K562 (cell line): ENCODE measurements around the gene BRD3. TPM values are rescaled to one million over a fixed set of nuclear protein-coding genes. Genes with fewer than 3 reads are reported as not detected.

Experiments
- ATAC-seq: fragments of 200-7000 bp; cut with Tn5 transposase; 3 replicates; pipeline ENCODE4 v1.9.1; 2020; ENCODE audit warnings: moderate library complexity
- BruUV-seq: library from RNA; stranded (reverse); fragments of 400-500 nt; replicated peaks from 2 replicates; lab custom pipeline; 2021; lab: Mats Ljungman, UMichigan
- CTCF ChIA-PET: fragments of 300-600 bp; formaldehyde crosslinking; extraction: SDS; loops from one replicate; lab custom pipeline; 2021; ENCODE audit warnings: low intra/inter-chr PET ratio; lab: Yijun Ruan, JAX
- POLR2A ChIA-PET: fragments of 300-600, 350-650 bp; sonication (Branson Sonifier 250); formaldehyde crosslinking; extraction: SDS; loops from one replicate; lab custom pipeline; 2021; ENCODE audit warnings: antibody characterized with exemption, inconsistent platforms; lab: Yijun Ruan, JAX
- DNase-seq, 4 experiments: peaks; one replicate each; pipeline versions ENCODE4 v3.0.0 to v3.0.0-alpha.2; 2011 to 2018; ENCODE audit warnings: low spot score in 3 of 4, mixed read lengths in 3 of 4; ENCODE audit errors: extremely low read depth in 1 of 4
- FAIRE-seq: peaks from 2 replicates; lab custom pipeline; 2011; peaks lifted over from hg19 to GRCh38; lab: Jason Lieb, UNC
- H2AFZ ChIP-seq: 2 replicates; pipeline ENCODE4 v1.6.0; 2011; ENCODE audit warnings: low read depth, low read length, control low read depth, inconsistent platforms
- H3K27ac ChIP-seq: fragments of 200-600 bp; 3 replicates; pipeline ENCODE4 v1.8.0; 2011; ENCODE audit warnings: low read depth, mild to moderate bottlenecking, control low read depth, inconsistent platforms, low read length, moderate library complexity, mixed read lengths; ENCODE audit errors: extremely low read depth
- H3K27me3 ChIP-seq, 2 experiments: fragments of 300-600 bp in 1 of 2; 2 replicates in 1 of 2; 3 replicates in 1 of 2; pipeline versions ENCODE4 v1.6.0 to v1.8.0; 2011; ENCODE audit warnings: inconsistent platforms in 2 of 2, low read length in 2 of 2, mild to moderate bottlenecking in 1 of 2, mixed read lengths in 1 of 2, moderate library complexity in 1 of 2; ENCODE audit not compliant: control insufficient read depth in 2 of 2, insufficient read depth in 2 of 2
- H3K36me3 ChIP-seq: fragments of 300-600 bp; 3 replicates; pipeline ENCODE4 v1.8.0; 2011; ENCODE audit warnings: mild to moderate bottlenecking, low read length, inconsistent platforms; ENCODE audit not compliant: control insufficient read depth, insufficient read depth
- H3K4me1 ChIP-seq, 2 experiments: fragments of 200-600 bp in 1 of 2; replicated peaks in 1 of 2; 2 replicates in 1 of 2; 3 replicates in 1 of 2; pipeline versions ENCODE4 v1.5.1 to v1.8.0; 2011; ENCODE audit warnings: inconsistent platforms in 2 of 2, low read length in 2 of 2, mild to moderate bottlenecking in 1 of 2, mixed read lengths in 1 of 2, moderate library complexity in 1 of 2; ENCODE audit not compliant: control insufficient read depth in 2 of 2, insufficient read depth in 2 of 2
- H3K4me2 ChIP-seq: 2 replicates; pipeline ENCODE4 v1.6.1; 2011; ENCODE audit warnings: low read length, control low read depth, inconsistent platforms, mixed read lengths; ENCODE audit not compliant: insufficient read depth
- H3K4me3 ChIP-seq: fragments of 200-600 bp; sonication (generic), shearing (Covaris generic); 2 replicates; pipeline ENCODE4 v1.5.1; 2016; ENCODE audit warnings: control low read depth, inconsistent platforms
- H3K79me2 ChIP-seq: fragments of 200-600 bp; 3 replicates; pipeline ENCODE4 v1.8.0; 2011; ENCODE audit warnings: low read length, inconsistent platforms; ENCODE audit not compliant: control insufficient read depth, insufficient read depth
- H3K9ac ChIP-seq, 2 experiments: 2 replicates each; pipeline versions ENCODE4 v1.6.0 to v1.6.1; 2011; ENCODE audit warnings: low read depth in 2 of 2, low read length in 2 of 2, control low read depth in 1 of 2, inconsistent platforms in 1 of 2, mild to moderate bottlenecking in 1 of 2, mixed read lengths in 1 of 2; ENCODE audit not compliant: insufficient read depth in 1 of 2
- H3K9me1 ChIP-seq: one replicate; pipeline ENCODE4 v1.6.0; 2011; ENCODE audit warnings: inconsistent platforms, mild to moderate bottlenecking, low read length, moderate library complexity; ENCODE audit not compliant: control insufficient read depth, insufficient read depth
- H3K9me3 ChIP-seq: replicated peaks from 2 replicates; pipeline ENCODE4 v1.5.1; 2011; ENCODE audit warnings: low read depth, low read length, inconsistent platforms; ENCODE audit not compliant: control insufficient read depth, insufficient read depth
- H4K20me1 ChIP-seq: replicated peaks from 2 replicates; pipeline ENCODE4 v1.6.1; 2011; ENCODE audit warnings: low read length, inconsistent platforms, mixed read lengths; ENCODE audit not compliant: control insufficient read depth, insufficient read depth
- ATF1 ChIP-seq, 2 experiments: fragments of 450-650 bp in 1 of 2; IDR thresholded peaks; 2 replicates each; pipeline ENCODE4 v1.6.1; 2016; ENCODE audit warnings: missing compliant biosample characterization in 1 of 2, missing genetic modification characterization in 1 of 2
- CBFB ChIP-seq: sonication (generic); formaldehyde crosslinking; IDR thresholded peaks from 2 replicates; pipeline ENCODE4 v1.4.0; 2020; ENCODE audit warnings: mild to moderate bottlenecking, missing genetic modification reagents
- KLF13 ChIP-seq: fragments of 450-650 bp; IDR thresholded peaks from 2 replicates; pipeline ENCODE4 v1.6.1; 2016; ENCODE audit warnings: missing genetic modification characterization, low read depth, mild to moderate bottlenecking, missing compliant biosample characterization, moderate library complexity, borderline replicate concordance
- NR1H2 ChIP-seq: sonication (generic); formaldehyde crosslinking; IDR thresholded peaks from 2 replicates; pipeline ENCODE4 v1.4.0; 2020; ENCODE audit warnings: mild to moderate bottlenecking, missing genetic modification reagents
- PATZ1 ChIP-seq: fragments of 250-450 bp; sonication (Bioruptor Pico); IDR thresholded peaks from 2 replicates; pipeline ENCODE4 v1.5.0; 2020; ENCODE audit warnings: mild to moderate bottlenecking, borderline replicate concordance
- PCBP2 ChIP-seq: fragments of 200-400 bp; formaldehyde crosslinking; IDR thresholded peaks from 2 replicates; pipeline ENCODE4 v1.6.1; 2018; ENCODE audit warnings: low read length, low read depth, mild to moderate bottlenecking, moderate library complexity; ENCODE audit not compliant: poor library complexity, severe bottlenecking
- RBM34 ChIP-seq: fragments of 200-400 bp; formaldehyde crosslinking; IDR thresholded peaks from 2 replicates; pipeline ENCODE4 v1.6.1; 2018; ENCODE audit warnings: low read length, borderline replicate concordance; ENCODE audit not compliant: insufficient read depth
- RUNX1 ChIP-seq: sonication (generic); IDR thresholded peaks from 2 replicates; pipeline ENCODE4 v1.6.1; 2016; ENCODE audit warnings: antibody characterized with exemption, low read depth
- TARDBP ChIP-seq: fragments of 450-650 bp; IDR thresholded peaks from 2 replicates; pipeline ENCODE4 v1.6.1; 2016
- U2AF2 ChIP-seq: fragments of 200-400 bp; formaldehyde crosslinking; optimal IDR thresholded peaks from 2 replicates; pipeline ENCODE3; 2017; ENCODE audit warnings: low read depth, mild to moderate bottlenecking, low read length
- ZBTB17 ChIP-seq: fragments of 450-650 bp; formaldehyde crosslinking; IDR thresholded peaks from 2 replicates; pipeline ENCODE4 v1.4.0; 2020; ENCODE audit warnings: mild to moderate bottlenecking
- ZBTB8A ChIP-seq: fragments of 450-650 bp; IDR thresholded peaks from 2 replicates; pipeline ENCODE4 v1.6.1; 2018; ENCODE audit warnings: mild to moderate bottlenecking, moderate library complexity; ENCODE audit not compliant: partially characterized antibody
- ZNF140 ChIP-seq: fragments of 250-450 bp; sonication (Bioruptor Pico); IDR thresholded peaks from 2 replicates; pipeline ENCODE4 v1.8.0; 2021; ENCODE audit warnings: moderate library complexity, mild to moderate bottlenecking, inconsistent platforms
- WGBS: fragments of 100-300 bp; shearing (Covaris generic); methylation state at CpG from one replicate; pipeline ENCODE4 v1.1.6; 2016; ENCODE audit warnings: low coverage, mixed read lengths; ENCODE audit not compliant: insufficient coverage; ENCODE audit errors: missing lambda C conversion rate; 5-methylcytosine and 5-hydroxymethylcytosine counted together
- in situ Hi-C: fragments of 300-500 bp; cut with MboI; formaldehyde crosslinking; loops from 4 replicates; pipeline ENCODE4 v1.15.0; 2018; ENCODE audit warnings: inconsistent platforms, mixed read lengths
- intact Hi-C: fragments of 100-400 bp; cut with micrococcal nuclease; formaldehyde crosslinking; loops from 2 replicates; pipeline ENCODE4 v1.14.2; 2022
- polyA plus RNA-seq, 8 experiments: library from polyadenylated mRNA; depleted of rRNA in 4 of 8; stranded (reverse) in 5 of 8; unstranded in 3 of 8; fragments of >200 nt; fragmentation: Nextera tagmentation in 2 of 8; fragmentation: Illumina TruSeq in 1 of 8; extraction: Ambion mirVana in 2 of 8; extraction: Trizol in 1 of 8; gene quantifications; 2 replicates each; pipeline versions ENCODE4 v1.2.1 to v1.2.3, GENCODE V29; 2011 to 2014; ENCODE audit warnings: inconsistent platforms in 1 of 8, missing spikeins in 1 of 8
- total RNA-seq, 7 experiments: library from RNA; depleted of rRNA in 6 of 7; stranded (reverse); fragments of >200 nt in 6 of 7; fragmentation: Illumina TruSeq in 2 of 7; extraction: Trizol in 2 of 7; gene quantifications; 2 replicates each; pipeline versions ENCODE4 v1.2.1 to v1.2.3, GENCODE V29; 2011 to 2021; ENCODE audit warnings: low replicate concordance in 1 of 7
- TF ChIP-seq, protein P1 (sequence below), 2 experiments: fragments of 200-800 bp in 1 of 2; sonication (Bioruptor generic) in 1 of 2; sonication (generic) in 1 of 2; formaldehyde crosslinking in 1 of 2; IDR thresholded peaks in 1 of 2; conservative IDR thresholded peaks in 1 of 2; 2 replicates each; pipeline versions ENCODE4 v1.5.0 to v1.6.1; 2016 to 2020; ENCODE audit warnings: missing compliant biosample characterization in 1 of 2, missing genetic modification characterization in 1 of 2, missing genetic modification reagents in 1 of 2
- TF ChIP-seq, protein P2 (sequence below): sonication (generic); formaldehyde crosslinking; IDR thresholded peaks from 2 replicates; pipeline ENCODE4 v1.8.1; 2023; ENCODE audit warnings: mild to moderate bottlenecking, missing genetic modification reagents

Gene BRD3
- total and polyA plus RNA-seq, 9 of the 15 experiments (the other 6 are each of a cell fraction or from before 2014, with no cell fraction given), result 0.82 to 37.1 (median 4.2) TPM

GRCh38 chr9:134041649-134041962 lies 26.2 kb downstream of the BRD3 start:
- WGBS, result 99% methylated on average over 11 of the region's 16 CpGs
- H3K4me2 ChIP-seq, result no peak overlapping the region
- BruUV-seq, result no TSS peak
- no peaks in the 10 kb centered on the region for H3K79me2 ChIP-seq
- no peak overlapping the region for H3K27ac ChIP-seq
- peaks cover 0 to 21% of the 10 kb centered on the region in 2 experiments; a peak in 2 of 5 replicates for H3K4me1 ChIP-seq
- ATAC-seq (no peak), FAIRE-seq (no peak), DNase-seq (no peak)
- ChIA-PET CTCF (no interaction called here), POLR2A (interaction anchor here (0.7 kb wide), 1 partner anchor 583 kb away, joined by 3 read pairs; no protein-coding TSS in a partner anchor)
- H2AFZ ChIP-seq, result no peak overlapping the region
- no peak overlapping the region for H3K9ac ChIP-seq
- H3K9me1 ChIP-seq, result no peaks in the 10 kb centered on the region
- no peaks in the 10 kb centered on the region for H4K20me1 ChIP-seq
- H3K9me3 ChIP-seq, result no peaks in the 10 kb centered on the region
- H3K27me3 ChIP-seq, result no peaks in the 10 kb centered on the region
- peaks cover 22% of the 10 kb centered on the region; the same call in 1 of the 3 replicates for H3K36me3 ChIP-seq
- in situ Hi-C loops, result no loop called here
- no peak overlapping the region for H3K4me3 ChIP-seq
- intact Hi-C loops, result no loop called here
- TF ChIP-seq U2AF2 (no peak), CBFB (CRISPR knock-in tag) (no peak), PATZ1 (CRISPR knock-in tag) (no peak), RUNX1 (no peak), ZBTB8A (no peak), NR1H2 (CRISPR knock-in tag) (no peak), RBM34 (no peak), PCBP2 (no peak), ZNF140 (CRISPR knock-in tag) (no peak), TARDBP (no peak), KLF13 (no peak), ATF1 (CRISPR knock-in tag; IDR thresholded peaks at IDR 0.05) (no peak), ATF1 (tag; IDR thresholded peaks at IDR 0.05) (no peak), ZBTB17 (CRISPR knock-in tag) (no peak)
- TF ChIP-seq, protein P1, sequence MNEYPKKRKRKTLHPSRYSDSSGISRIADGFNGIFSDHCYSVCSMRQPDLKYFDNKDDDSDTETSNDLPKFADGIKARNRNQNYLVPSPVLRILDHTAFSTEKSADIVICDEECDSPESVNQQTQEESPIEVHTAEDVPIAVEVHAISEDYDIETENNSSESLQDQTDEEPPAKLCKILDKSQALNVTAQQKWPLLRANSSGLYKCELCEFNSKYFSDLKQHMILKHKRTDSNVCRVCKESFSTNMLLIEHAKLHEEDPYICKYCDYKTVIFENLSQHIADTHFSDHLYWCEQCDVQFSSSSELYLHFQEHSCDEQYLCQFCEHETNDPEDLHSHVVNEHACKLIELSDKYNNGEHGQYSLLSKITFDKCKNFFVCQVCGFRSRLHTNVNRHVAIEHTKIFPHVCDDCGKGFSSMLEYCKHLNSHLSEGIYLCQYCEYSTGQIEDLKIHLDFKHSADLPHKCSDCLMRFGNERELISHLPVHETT (CRISPR knock-in tag; conservative IDR thresholded peaks at IDR 0.05 in 1 of 2, IDR thresholded peaks at IDR 0.05 in 1 of 2), result no peak
- TF ChIP-seq, protein P2, sequence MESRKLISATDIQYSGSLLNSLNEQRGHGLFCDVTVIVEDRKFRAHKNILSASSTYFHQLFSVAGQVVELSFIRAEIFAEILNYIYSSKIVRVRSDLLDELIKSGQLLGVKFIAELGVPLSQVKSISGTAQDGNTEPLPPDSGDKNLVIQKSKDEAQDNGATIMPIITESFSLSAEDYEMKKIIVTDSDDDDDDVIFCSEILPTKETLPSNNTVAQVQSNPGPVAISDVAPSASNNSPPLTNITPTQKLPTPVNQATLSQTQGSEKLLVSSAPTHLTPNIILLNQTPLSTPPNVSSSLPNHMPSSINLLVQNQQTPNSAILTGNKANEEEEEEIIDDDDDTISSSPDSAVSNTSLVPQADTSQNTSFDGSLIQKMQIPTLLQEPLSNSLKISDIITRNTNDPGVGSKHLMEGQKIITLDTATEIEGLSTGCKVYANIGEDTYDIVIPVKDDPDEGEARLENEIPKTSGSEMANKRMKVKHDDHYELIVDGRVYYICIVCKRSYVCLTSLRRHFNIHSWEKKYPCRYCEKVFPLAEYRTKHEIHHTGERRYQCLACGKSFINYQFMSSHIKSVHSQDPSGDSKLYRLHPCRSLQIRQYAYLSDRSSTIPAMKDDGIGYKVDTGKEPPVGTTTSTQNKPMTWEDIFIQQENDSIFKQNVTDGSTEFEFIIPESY, result no peak
